Esophagus (tissue), 2 donors: ENCODE results near the gene MYH10. TPM values are rescaled to one million over a fixed set of nuclear protein-coding genes. Genes with fewer than 3 reads are reported as not detected.

ENCODE experiments used
- H3K27ac ChIP-seq, 2 donors: one replicate each; pipeline ENCODE4 v1.5.1; 2013; ENCODE audit warnings: low read depth in 2 of 2, mild to moderate bottlenecking in 2 of 2, inconsistent platforms in 1 of 2, low read length in 1 of 2, moderate library complexity in 1 of 2
- H3K27me3 ChIP-seq, 2 donors: one replicate each; pipeline ENCODE4 v1.6.1; 2013; ENCODE audit warnings: low read length in 2 of 2, control low read depth in 1 of 2, mild to moderate bottlenecking in 1 of 2; ENCODE audit not compliant: insufficient read depth in 2 of 2, control insufficient read depth in 1 of 2
- H3K36me3 ChIP-seq, 2 donors: one replicate each; pipeline ENCODE4 v1.6.1; 2013; ENCODE audit warnings: low read length in 1 of 2; ENCODE audit not compliant: control insufficient read depth in 2 of 2, insufficient read depth in 2 of 2
- H3K4me1 ChIP-seq, 2 donors: one replicate each; pipeline ENCODE4 v1.6.1; 2013; ENCODE audit warnings: low read length in 1 of 2; ENCODE audit not compliant: control insufficient read depth in 2 of 2, insufficient read depth in 2 of 2
- H3K4me3 ChIP-seq, 2 donors: one replicate each; pipeline ENCODE4 v1.5.1; 2013; ENCODE audit warnings: low read length in 2 of 2, mild to moderate bottlenecking in 2 of 2, low read depth in 1 of 2, moderate library complexity in 1 of 2
- H3K9me3 ChIP-seq, 2 donors: one replicate each; pipeline ENCODE4 v1.6.1; 2013; ENCODE audit warnings: mild to moderate bottlenecking in 2 of 2, low read depth in 1 of 2, low read length in 1 of 2, moderate library complexity in 1 of 2; ENCODE audit not compliant: control insufficient read depth in 2 of 2, insufficient read depth in 1 of 2
- WGBS, 2 donors: extraction: QIAGEN DNeasy Blood & Tissue Kit; methylation state at CpG; one replicate each; pipeline ENCODE4 v1.1.7; 2013; 5-methylcytosine and 5-hydroxymethylcytosine counted together
- polyA plus RNA-seq, 2 donors: library from polyadenylated mRNA; stranded (reverse); fragments of 200-250 nt; gene quantifications; one replicate each; pipeline ENCODE4 v1.2.3, GENCODE V29; 2013
- donor health status: healthy with polysubstance abuse.
- donor health status: Bipolar disorder and iron deficiency.

Gene MYH10
- polyA plus RNA-seq, 2 donors = 2.4 to 3.2 TPM

- H3K36me3 ChIP-seq = no peaks in the 10 kb centered on the region
- no peaks in the 10 kb centered on the region for H3K27me3 ChIP-seq
- no peaks in the 10 kb centered on the region for H3K4me1 ChIP-seq
- H3K27ac ChIP-seq = no peak overlapping the region
- no peak overlapping the region for H3K4me3 ChIP-seq
- 58 to 62% methylated on average over 4 of the region's 4 CpGs for WGBS, 2 donors
- peaks cover 0 to under 1% of the 10 kb centered on the region in 2 donors for H3K9me3 ChIP-seq
Measured at GRCh38 chr17:8651013-8651412, 20.5 kb upstream of the MYH10 start.

GRCh38 chr17:8650119-8650499, 19.6 kb upstream of the MYH10 start:
- Histone ChIP-seq H3K4me1 (no peaks in the 10 kb centered on the region), H3K4me3 (no peak overlapping the region), H3K27ac (no peak overlapping the region), H3K9me3 (no peaks in the 10 kb centered on the region), H3K27me3 (no peaks in the 10 kb centered on the region), H3K36me3 (no peaks in the 10 kb centered on the region)
- 84 to 96% methylated on average over 1 of the region's 1 CpG for WGBS, 2 donors

- Histone ChIP-seq H3K4me3 (no peak overlapping the region), H3K27ac (no peak overlapping the region), H3K36me3 (no peaks in the 10 kb centered on the region), H3K27me3 (no peaks in the 10 kb centered on the region), H3K4me1 (no peaks in the 10 kb centered on the region), H3K9me3 (no peaks in the 10 kb centered on the region)
- WGBS, 2 donors = 73 to 75% methylated on average over 17 of the region's 17 CpGs
Measured at GRCh38 chr17:8649157-8650118, 18.9 kb upstream of the MYH10 start.

- Histone ChIP-seq H3K27ac (no peak overlapping the region), H3K4me1 (no peaks in the 10 kb centered on the region), H3K9me3 (no peaks in the 10 kb centered on the region), H3K4me3 (no peak overlapping the region), H3K36me3 (no peaks in the 10 kb centered on the region), H3K27me3 (no peaks in the 10 kb centered on the region)
- WGBS, 2 donors = 85 to 86% methylated on average over 7 of the region's 7 CpGs
Measured at GRCh38 chr17:8647956-8648355, 17.4 kb upstream of the MYH10 start.

GRCh38 chr17:8647202-8647601, 16.7 kb upstream of the MYH10 start:
- no peak overlapping the region for H3K27ac ChIP-seq
- no peak overlapping the region for H3K4me3 ChIP-seq
- H3K27me3 ChIP-seq = no peaks in the 10 kb centered on the region
- H3K9me3 ChIP-seq = no peaks in the 10 kb centered on the region
- H3K4me1 ChIP-seq = no peaks in the 10 kb centered on the region
- no peaks in the 10 kb centered on the region for H3K36me3 ChIP-seq
- WGBS, 2 donors = 77 to 84% methylated on average over 7 of the region's 7 CpGs

- 95 to 96% methylated on average over 4 of the region's 4 CpGs for WGBS, 2 donors
- H3K27me3 ChIP-seq = no peaks in the 10 kb centered on the region
Measured at GRCh38 chr17:8644507-8644902, 14.0 kb upstream of the MYH10 start.

GRCh38 chr17:8643855-8644506, 13.5 kb upstream of the MYH10 start:
- Histone ChIP-seq H3K27me3 (no peaks in the 10 kb centered on the region), H3K27ac (no peak overlapping the region), H3K4me3 (no peak overlapping the region), H3K4me1 (no peaks in the 10 kb centered on the region), H3K9me3 (no peaks in the 10 kb centered on the region), H3K36me3 (no peaks in the 10 kb centered on the region)
- WGBS, 2 donors = 57 to 61% methylated on average over 11 of the region's 11 CpGs

More at GRCh38 chr17:8644507-8644902, 14.0 kb upstream of the MYH10 start:
- H3K9me3 ChIP-seq = no peaks in the 10 kb centered on the region
- no peak overlapping the region for H3K4me3 ChIP-seq
- no peak overlapping the region for H3K27ac ChIP-seq
- H3K4me1 ChIP-seq = no peaks in the 10 kb centered on the region
- H3K36me3 ChIP-seq = no peaks in the 10 kb centered on the region

GRCh38 chr17:8639709-8640108, 9.2 kb upstream of the MYH10 start:
- WGBS, 2 donors = 81 to 88% methylated on average over 1 of the region's 1 CpG

GRCh38 chr17:8632061-8632460, 1.5 kb upstream of the MYH10 start:
- Histone ChIP-seq H3K9me3 (no peaks in the 10 kb centered on the region), H3K27ac (no peak overlapping the region), H3K27me3 (no peaks in the 10 kb centered on the region), H3K4me1 (peaks cover 4% of the 10 kb centered on the region in 2 donors), H3K36me3 (no peaks in the 10 kb centered on the region), H3K4me3 (no peak overlapping the region)
- 33 to 39% methylated on average over 3 of the region's 3 CpGs for WGBS, 2 donors

More at GRCh38 chr17:8639709-8640108, 9.2 kb upstream of the MYH10 start:
- H3K27me3 ChIP-seq = no peaks in the 10 kb centered on the region
- no peaks in the 10 kb centered on the region for H3K4me1 ChIP-seq
- H3K36me3 ChIP-seq = no peaks in the 10 kb centered on the region
- no peak overlapping the region for H3K4me3 ChIP-seq
- no peaks in the 10 kb centered on the region for H3K9me3 ChIP-seq
- H3K27ac ChIP-seq = no peak overlapping the region
